RKO (cell line): ENCODE results near the gene UGGT2.
"Not testable (repeated sequence)": the region's sequence is repeated elsewhere in the genome, so short reads cannot be mapped to it uniquely, and the experiment has no call there.

ENCODE experiments used
- DNase-seq: peaks from one replicate; pipeline ENCODE4 v3.0.0-alpha.2; 2016; ENCODE audit warnings: low spot score

UGGT2 gene

DNA sequence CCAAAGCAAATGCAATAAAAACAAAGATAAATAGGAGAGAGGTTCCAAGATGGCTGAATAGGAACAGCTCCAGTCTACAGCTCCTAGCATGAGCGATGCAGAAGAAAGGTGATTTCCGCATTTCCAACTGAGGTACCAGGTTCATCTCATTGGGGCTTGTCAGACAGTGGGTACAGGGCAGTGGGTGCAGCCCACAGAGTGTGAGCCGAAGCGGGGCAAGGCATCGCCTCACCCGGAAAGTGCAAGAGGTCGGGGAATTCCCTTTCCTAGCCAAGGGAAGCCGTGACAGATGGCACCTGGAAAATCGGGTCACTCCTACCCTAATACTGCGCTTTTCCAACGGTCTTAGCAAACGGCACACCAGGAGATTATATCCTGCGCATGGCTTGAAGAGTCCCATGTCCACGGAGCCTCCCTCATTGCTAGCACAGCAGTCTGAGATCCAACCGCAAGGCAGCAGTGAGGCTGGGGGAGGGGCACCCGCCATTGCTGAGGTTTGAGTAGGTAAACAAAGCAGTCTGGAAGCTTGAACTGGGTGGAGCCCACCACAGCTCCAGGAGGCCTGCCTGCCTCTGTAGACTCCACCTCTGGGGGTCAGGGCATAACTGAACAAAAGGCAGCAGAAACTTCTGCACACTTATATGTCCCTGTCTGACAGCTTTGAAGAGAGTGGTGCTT is 6.6 kb downstream of the UGGT2 start:
- DNase-seq, result not testable (repeated sequence)

DNA sequence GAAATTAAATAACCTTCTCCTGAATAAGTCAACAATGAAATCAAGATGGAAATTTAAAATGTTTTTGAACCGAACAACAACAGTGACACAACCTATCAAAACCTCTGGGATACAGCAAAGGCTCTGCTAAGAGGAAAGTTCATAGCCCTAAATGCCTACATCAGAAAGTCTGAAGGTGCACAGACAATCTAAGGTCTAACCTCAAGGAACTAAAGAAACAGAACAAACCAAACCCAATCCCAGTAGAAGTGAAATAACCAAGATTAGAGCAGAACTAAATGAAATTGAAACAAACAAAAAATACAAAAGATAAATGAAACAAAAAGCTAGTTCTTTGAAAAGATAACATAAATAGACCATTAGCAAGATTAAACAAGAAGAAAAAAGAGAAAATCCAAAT is 9.0 kb downstream of the UGGT2 start:
- DNase-seq, result no peak

DNA sequence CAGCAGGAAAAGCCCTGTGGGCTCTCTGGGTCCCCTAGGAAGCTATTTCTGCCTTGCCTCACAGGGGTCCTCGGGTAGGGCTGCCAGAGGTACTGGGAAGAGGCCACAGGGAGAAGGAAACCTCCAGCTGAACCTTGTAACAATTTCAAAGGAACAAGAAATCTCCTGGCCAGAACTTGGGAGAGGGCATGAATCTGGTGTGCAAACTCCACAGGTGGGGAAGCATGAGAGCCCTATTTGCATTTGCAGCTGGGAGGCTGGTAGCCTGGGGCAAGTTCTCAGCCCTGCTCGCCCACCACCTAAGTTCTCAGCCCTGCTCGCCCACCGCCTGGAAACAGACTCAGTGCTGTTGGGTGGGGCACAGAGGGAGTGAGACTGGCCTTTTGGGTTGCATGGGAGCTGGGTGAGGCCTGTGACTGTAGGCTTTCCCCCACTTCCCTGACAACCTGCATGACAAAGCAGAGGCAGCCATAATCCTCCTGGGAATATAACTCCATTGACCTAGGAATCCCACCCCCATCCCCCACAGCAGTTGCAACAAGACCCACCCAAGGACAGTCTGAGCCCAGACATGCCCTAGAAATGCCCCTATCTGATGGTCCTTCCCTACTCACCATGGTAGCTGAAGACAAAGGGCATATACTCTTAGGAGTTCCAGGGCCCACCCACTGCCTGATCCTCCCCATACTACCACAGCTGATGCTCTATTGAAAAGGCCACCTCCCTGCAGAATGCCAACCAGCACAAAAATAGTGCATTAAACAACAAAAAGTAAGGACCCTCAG is 11.7 kb downstream of the UGGT2 start:
- DNase-seq, result no peak

DNA sequence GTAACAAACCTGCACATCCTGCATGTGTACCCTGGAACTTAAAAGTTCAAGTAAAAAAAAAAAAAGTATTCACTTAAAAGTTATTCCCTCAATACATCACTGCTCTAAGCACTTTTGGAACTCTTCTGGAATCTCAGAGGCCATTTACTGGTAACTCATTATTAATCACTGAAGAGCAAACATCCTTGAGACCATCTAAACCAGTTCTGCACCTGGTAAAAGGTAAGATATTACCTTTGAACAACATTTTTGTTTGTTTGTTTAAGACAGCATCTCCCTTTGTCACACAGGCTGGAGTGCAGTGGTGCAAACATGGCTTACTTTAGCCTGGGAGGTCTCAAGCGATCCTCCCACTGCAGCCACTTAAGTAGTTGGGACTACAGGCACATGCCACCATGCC is 16.7 kb downstream of the UGGT2 start:
- DNase-seq, result no peak

- DNase-seq, result no peak
Measured at GRCh38 chr13:96034662-96035061, 18.5 kb downstream of the UGGT2 start.

- no peak for DNase-seq
Measured at GRCh38 chr13:96033220-96034015, 19.8 kb downstream of the UGGT2 start.

- no peak for DNase-seq
Measured at GRCh38 chr13:96032717-96033116, 20.5 kb downstream of the UGGT2 start.

- no peak for DNase-seq
Measured at GRCh38 chr13:96029002-96029401, 24.2 kb downstream of the UGGT2 start.

- no peak for DNase-seq
Measured at GRCh38 chr13:96027496-96027895, 25.7 kb downstream of the UGGT2 start.

DNA sequence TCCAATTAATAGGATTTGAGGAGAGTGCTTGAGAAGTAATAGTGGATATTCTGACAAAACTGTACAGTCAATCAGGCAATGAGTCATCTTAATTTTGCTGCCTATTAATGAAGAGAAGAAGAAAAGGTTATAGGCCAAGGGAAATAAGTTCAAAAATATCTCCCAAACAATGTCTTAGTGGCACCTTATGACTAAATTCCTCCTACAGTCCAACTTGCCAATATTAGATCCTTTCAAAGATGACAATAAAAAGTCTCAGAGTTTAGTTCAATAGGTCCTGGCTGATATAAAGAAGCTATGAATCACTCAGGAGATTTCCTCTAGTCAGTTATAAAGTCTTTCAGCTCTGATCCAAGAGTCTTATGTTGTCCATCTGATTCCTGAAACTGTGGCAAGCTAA is 27.9 kb downstream of the UGGT2 start:
- DNase-seq, result no peak

DNA sequence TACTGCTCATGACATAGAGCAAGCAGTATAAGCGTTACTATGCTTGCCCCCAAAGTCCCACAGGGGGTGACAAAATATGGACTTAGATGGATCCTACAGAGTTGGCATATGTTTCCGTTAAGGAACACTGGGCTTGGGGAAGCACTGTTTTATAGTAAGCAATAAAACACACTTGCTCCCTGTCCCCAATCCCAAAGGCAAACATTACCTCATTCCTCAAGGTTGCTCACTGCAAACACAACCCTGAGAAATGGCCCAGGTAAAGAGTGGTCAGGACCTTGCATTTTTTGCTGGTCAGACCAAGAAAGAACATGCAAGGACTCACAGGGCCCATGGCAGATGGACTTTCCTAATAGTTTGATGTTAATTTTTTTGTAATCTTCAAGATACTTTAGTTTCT is 32.3 kb downstream of the UGGT2 start:
- no peak for DNase-seq

- peak; percentile 82 for DNase-seq
Measured at GRCh38 chr13:96020155-96020575, 33.0 kb downstream of the UGGT2 start.

DNA sequence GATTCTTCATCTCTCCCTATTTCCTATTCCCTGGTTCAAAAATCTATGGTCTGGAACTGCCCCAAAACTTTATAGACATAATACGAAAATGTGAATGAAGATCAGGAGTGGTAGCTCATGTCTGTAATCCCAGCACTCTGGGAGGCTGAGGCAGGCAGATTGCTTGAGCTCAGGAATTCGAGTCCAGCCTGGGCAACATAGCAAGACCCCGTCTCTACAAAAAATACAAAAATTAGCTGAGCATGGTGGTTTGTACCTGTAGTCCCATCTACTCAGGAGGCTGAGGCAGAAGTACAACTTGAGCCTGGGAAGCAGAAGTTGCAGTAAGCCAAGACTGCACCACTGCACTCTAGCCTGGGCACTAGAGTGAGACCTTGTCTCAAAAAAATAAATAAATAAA is 35.1 kb downstream of the UGGT2 start:
- DNase-seq, result no peak

DNA sequence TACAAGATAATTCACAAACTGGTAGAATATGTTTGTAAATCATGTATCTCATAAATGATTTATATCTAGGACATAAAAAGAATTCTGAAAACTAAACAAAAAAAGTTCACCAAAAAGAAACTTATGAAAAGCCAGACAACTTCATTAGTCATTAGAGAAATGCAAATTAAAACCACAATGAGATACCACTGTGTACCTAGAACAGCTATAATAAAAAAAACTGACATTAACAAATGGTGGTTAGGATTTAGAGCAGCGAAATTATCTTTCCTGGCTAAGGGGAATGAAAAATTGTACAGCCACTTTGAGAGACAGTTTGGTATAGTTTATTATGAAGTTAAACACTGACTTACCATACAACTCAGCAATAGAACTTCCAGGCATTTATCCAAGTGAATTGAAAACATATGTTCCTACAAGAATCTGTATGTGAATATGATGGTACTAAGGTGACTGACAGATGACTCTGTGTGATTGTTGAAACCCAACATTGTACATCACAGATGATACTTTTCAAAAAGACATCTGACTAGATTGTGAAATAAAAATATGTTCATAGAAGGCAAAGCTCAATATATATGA is 41.8 kb downstream of the UGGT2 start:
- no peak for DNase-seq

DNA sequence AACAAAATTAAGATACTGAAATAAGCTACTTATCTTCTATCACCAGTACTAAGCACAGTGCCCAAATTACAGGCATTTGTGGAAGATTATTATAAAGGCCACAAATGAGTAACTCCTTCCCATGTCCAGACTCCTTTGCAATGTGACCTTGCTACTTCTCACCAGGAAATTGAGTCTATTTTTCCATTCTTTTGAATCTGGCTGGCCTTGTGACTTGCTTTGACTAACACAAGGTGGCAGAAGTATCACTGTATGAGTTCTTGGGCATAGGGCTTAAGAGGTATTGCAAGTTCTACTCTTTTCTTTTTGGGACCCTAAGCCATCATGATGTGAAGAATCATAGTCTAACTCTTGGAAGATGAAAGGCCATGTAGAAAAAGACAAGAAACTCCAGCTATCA is 49.9 kb downstream of the UGGT2 start:
- DNase-seq, result peak; percentile 51

DNA sequence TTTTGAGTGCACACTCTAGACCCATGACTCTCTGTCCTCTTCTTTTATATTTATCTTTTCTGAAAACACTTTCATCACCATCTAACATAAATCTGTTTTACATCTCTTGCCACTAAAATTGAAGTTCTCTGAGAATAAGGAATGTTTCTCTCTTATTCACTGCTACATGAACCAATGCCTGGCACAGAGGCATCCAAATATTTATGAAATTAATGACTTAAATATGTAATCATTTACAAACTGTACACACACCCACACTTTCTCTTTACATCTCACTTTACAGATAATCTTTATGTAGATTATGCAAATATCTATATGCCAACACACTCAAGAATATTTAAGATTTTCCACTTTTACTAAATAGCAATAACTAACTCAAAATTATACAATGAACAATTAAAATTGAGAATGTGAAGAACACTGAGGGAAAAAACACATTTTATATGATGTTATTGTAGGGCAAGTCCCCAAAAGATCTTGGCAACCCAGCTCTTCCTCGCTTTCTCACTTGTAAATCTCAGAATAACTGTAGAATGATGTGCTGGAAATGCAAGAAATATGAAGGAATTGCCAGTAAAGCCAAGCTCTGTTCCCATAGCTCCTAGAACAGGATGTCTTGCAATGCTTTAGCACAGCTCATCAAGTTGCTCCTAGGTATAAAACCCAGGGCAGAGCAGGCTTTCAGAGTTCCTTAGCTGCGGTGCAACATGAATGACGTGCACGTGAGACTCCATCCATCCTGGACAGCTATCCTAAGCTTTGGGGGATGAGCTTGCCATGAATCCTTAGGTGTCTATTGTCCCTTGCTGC is 50.7 kb downstream of the UGGT2 start:
- DNase-seq, result no peak

DNA sequence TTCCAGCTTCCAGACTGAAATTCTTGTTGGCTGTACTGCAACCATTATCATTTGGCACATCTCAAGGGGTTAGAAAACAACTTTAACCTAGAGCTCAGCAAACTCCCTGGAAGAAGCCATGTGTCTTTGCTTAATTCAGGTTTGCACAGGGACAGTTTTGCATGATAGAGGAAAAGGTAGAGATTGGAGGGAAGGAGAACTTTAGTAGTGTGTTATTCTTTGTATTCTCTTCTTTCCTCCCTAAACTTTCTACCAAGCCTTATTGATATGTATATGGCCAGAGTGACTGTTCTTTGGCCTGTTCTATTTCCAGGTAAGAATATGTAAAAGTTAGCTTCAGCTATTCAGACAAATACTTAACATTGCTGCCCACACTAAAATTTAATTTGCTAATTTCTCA is 53.1 kb downstream of the UGGT2 start:
- no peak for DNase-seq

GRCh38 chr13:95987841-95988240 is 65.4 kb downstream of the UGGT2 start:
- no peak for DNase-seq

DNA sequence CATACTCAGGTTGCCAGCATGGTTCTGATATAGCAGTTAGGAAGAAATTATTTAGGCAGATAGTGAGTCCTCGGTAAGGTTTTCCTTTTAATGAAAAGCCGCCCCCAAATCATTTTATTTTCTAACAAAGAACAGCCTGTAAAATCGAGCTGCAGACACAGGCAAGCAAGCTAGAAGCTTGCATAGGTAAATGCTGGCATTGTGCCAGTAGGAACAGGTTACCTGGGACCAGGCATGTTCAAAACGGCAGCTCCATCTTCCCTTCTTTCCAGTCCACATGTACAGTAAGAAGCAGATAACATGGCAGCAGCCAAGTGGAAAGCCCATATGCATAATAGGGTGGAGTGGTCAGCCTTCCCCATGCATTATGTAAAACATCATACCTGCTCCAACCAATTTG is 71.1 kb downstream of the UGGT2 start:
- DNase-seq, result no peak

- not testable (repeated sequence) for DNase-seq
Measured at GRCh38 chr13:95972651-95973050, 80.5 kb downstream of the UGGT2 start.

- DNase-seq, result no peak
Measured at GRCh38 chr13:95970878-95971277, 82.3 kb downstream of the UGGT2 start.

DNA sequence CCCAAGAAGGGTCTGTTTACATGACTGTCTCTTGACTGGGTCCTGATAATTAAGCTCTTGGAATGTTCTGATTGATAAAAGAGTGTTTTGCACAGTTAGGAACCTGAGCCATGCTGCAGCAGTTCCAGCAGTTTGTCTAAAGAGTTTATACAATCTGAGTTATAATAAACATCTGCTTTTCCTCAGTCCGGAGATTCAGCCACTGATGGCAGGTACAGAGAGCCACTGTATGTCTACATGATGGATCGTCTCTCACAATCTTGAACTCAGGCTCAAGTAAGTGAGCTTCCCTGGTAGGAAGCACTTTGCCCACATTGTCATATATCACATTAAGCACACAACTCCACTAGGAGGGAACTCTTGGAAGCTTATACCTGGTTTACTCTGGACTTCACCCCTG is 84.3 kb downstream of the UGGT2 start:
- no peak for DNase-seq
